ENCODE results near the gene SEMA3F.

The SEMA3F gene

DNA sequence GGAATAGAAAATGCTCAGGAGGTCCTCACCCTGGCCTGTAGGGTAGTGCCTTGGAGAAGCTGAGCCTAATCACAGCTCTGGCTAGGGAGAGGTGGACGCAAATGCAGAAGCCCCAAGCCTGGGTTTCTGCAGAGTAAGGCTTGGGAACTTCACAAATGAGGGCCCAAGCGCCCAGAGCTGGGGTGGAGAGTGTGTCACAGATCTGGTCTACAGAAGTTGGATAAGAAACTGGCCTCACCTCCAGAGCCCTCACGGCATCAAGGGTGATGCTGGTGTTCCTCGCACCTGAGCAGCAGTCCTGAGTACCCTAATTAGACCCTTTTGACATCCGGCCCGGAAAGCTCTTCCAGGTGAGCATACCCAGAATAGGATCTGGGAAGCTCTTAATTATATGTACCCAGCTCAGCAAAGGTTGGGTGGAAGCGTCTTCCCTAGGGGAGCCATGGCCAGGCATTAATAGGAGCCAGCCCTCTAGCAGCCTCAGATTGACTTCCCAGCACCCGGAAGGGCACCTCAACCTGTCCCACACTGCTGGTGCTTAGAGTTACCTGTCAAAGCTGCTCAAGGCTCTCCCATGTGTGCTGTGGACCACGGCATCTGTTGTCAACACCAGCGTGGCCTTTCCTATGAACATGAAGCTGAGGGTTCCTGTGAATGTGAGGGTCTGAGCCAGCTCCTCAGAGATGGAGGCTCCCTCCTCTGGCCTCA lies 34.6 kb upstream of the SEMA3F start:
- TF ChIP-seq CTCF (IDR thresholded peaks at IDR 0.05; ENCODE audit: borderline replicate concordance, control extremely low read depth, extremely low read depth, insufficient read depth, missing control alignments): no peak
- no peak for DNase-seq (ENCODE audit: low spot score)
- in situ Hi-C loops (cut with MboI; ENCODE audit: low sequenced_read_pairs, unreplicated experiment): no loop called here

DNA sequence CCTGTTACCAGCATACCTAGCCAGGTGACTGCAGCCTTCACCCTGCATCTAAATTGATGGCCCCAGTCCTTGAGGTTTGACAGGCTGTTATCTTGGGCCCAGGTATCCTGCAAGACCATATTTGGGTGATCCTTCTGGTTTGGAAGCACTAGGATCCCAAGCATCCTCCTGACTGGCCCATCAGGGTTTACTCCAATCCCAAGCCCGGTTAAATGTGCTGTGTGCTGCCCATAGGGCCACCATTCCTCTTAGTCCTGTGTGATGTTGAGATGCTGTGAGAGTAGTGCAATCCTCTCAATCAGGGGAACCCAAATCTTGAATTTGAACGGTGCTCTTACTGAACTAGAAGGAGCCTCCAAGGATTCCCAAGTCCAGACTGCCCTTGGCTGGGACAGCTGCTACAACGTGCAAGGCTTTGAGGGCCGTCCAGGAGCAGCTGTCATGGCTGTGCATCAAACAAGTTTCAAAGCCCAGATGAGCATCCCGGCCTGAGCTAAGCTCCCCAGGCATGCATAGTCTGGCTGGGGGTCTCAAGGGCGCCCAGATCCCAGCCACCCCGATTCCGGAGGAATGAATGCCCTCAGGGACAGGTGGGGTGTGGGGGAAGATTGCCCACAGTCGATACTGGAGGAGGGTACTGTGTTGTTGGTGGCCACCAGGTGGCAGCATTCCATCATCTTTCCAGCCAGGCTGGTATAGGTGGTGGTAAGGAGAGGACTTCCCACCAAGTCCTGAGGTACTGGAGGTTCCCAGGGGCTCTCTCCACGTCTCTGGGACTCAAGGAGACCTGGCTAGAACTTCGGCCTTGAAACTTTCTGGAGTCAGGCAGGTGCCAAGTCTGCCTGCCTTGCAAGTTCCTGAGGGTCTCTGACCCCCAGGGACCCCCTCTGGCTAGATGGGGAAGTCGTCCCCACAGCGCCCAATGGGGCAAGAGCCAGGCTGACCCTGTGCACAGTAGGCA lies 33.8 kb upstream of the SEMA3F start:
- peak; percentile 48 for TF ChIP-seq CTCF (IDR thresholded peaks at IDR 0.05; ENCODE audit: borderline replicate concordance, control extremely low read depth, extremely low read depth, insufficient read depth, missing control alignments)
- in situ Hi-C loops (cut with MboI; ENCODE audit: low sequenced_read_pairs, unreplicated experiment): no loop called here
- peak; percentile 87 for DNase-seq (ENCODE audit: low spot score)

- TF ChIP-seq CTCF (IDR thresholded peaks at IDR 0.05; ENCODE audit: borderline replicate concordance, control extremely low read depth, extremely low read depth, insufficient read depth, missing control alignments): no peak
- in situ Hi-C loops (cut with MboI; ENCODE audit: low sequenced_read_pairs, unreplicated experiment): no loop called here
- DNase-seq (ENCODE audit: low spot score): no peak
Observed at GRCh38 chr3:50122071-50122470, 33.1 kb upstream of the SEMA3F start.

DNA sequence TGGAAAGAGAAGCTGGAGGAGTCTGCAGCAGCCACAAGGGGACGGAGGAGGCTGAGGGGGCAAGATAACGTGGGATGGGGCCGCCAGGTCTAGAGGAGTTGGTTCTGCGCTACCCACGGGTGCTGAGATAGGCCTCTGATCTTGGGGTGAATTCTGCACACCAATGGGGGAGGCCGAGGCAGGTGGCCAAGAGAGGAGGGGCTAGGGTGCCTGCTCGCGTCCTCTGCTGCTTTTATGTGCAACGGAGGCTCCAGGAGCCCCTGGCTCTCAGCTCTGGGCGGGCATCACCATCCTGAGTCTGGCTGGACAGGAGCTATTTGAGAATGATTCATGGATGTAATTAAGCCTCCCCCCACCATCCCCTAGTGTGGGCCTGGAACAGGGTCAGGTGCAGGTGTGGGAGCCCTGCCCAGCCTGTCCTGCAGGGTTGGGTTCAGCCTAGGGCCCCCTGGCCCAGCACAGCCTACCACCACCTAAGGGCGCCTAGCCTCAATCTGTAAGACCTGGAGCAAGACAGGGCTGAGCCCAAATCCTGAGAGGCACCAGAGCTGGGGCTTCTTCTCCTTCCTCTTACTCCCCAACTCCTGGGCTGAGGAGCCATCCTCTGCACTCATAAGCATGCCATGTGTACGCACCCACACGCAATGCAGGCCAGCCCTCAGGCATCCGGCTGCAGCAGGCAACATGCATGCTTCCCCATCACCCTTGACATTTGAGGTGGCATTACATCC lies 32.3 kb upstream of the SEMA3F start:
- in situ Hi-C loops (cut with MboI; ENCODE audit: low sequenced_read_pairs, unreplicated experiment): no loop called here
- TF ChIP-seq CTCF (IDR thresholded peaks at IDR 0.05; ENCODE audit: borderline replicate concordance, control extremely low read depth, extremely low read depth, insufficient read depth, missing control alignments): no peak
- peak; percentile 33 for DNase-seq (ENCODE audit: low spot score)

GRCh38 chr3:50123394-50124051 lies 31.6 kb upstream of the SEMA3F start:
- TF ChIP-seq CTCF (IDR thresholded peaks at IDR 0.05; ENCODE audit: borderline replicate concordance, control extremely low read depth, extremely low read depth, insufficient read depth, missing control alignments): no peak
- peak; percentile 33 for DNase-seq (ENCODE audit: low spot score)
- in situ Hi-C loops (cut with MboI; ENCODE audit: low sequenced_read_pairs, unreplicated experiment): no loop called here

Measured in GM13976 (cell line).